NCI-H526 treated with DMSO at 0.1 percent for 48 hours (cell line): ENCODE measurements around the gene ACTR1B.
"Not testable (repeated sequence)": the region's sequence is repeated elsewhere in the genome, so short reads cannot be mapped to it uniquely, and the experiment has no call there.

Experiments
- DNase-seq: peaks from one replicate; lab custom pipeline; 2025; lab: John Stamatoyannopoulos, UW

The ACTR1B gene

DNA sequence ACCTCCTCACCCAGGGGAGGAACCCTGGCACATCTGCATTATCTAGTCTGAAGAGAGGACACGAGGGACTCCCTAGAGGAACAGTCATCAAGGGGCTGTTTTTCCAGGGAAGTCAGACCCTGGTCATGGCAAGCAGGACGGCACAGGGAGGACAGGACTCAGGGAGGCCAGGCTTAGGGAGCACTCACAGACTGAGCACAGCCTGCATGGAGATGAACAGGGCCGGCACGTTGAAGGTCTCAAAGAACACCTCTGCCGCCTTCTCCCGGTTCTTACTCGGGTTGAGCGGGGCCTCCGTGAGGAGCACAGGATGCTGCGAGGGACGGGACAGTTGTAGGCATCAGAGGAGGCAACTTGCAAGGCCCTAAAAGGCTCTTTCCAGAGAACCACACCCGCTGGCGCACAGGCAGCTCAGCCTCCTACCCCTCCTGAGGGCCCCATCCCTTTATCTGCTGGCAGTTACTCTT is 5.1 kb downstream of the ACTR1B start:
- DNase-seq = no peak

DNA sequence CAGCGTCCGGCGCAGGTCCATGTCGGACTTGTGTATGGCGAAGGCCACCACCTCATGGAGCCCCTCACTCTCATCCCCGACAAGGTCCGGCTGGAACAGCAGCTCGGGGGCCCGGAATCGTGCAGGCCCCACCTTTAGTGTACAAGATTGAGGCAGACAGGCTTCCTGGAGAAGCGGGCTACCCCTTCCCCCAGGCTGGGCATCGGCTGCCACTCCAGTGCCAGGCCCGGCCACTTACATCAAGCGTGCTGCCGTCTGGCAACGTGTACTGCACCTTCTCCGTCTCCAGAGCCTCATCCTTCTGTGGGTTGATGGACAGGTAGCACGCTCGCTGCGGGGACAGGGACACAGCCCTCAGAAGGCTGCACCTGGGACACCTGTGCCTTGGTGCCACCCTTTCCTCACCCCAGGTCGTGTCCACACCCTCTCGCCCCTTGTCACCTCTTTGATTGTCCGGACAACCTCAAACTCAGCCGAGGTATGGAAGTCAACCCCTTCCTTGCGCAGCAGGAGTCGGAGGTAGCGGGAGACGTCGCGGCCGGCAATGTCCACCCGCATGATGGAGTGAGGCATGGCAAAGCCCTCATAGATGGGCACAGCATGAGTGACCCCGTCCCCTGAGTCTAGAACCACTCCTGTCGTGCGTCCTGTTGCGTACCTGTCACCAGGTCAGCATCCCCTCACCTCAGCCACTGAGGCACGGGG is 5.7 kb downstream of the ACTR1B start:
- no peak for DNase-seq

DNA sequence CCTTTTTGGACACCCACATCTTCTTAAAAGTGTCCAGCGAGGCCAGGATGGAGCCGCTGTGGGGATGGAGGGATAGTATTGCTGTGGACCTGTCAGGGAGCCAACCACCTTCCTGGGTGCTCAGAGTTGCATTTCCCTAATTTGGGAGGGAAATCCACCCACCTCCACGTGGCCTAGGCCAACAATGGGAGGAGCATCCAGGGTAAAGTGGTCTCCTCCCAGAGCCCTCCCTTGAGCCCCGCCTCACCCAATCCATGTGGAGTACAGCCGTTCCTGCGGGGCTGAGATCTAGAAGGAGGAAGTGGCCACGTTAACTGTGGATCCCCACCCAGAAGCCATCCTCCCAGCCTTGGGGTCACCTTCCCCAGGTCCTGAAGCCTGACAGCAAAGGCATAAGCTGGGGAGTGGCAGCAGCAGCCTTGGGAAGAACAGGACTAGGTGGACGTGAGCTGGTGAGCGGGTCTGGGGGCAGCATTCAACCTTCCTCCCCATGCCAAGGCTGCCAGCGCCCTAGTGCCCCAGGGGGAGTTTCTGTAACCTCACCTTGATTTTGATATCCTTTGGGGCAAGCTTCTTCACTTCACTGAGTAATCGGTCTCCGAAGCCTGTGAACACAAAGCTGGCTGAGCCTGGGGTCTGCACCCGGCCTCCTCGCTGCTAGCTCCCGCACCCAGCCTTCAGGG is 6.8 kb downstream of the ACTR1B start:
- no peak for DNase-seq

DNA sequence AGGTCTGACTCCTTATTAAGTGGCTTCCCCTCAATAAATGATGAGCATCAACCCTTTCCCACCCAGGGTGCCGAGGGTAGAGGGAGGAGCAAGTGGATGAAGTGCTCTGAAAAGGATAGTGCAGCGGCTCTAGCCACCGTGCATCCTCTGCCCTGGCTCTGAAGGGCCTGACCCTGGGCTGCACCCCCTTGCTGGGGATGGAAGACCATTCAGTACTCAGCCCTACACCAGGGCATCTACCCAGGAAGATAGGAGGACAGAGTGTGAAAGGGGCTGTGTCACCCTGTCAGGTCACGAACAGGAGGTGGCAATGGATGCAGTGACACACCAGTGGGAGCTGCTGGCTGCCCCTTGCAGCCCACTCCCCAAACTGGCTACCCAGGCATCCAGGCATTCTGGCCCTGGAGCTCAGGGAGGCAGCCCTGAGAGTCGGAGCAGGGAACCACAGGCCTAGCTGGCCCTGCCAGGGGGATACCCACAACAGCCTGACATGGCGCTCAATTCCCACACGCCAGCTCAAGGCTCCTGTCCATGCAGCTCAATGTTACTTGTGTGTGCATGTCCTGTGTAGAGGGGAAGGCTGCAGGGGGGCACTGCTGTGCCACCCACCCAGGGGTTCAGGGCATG is 7.6 kb downstream of the ACTR1B start:
- DNase-seq = no peak

DNA sequence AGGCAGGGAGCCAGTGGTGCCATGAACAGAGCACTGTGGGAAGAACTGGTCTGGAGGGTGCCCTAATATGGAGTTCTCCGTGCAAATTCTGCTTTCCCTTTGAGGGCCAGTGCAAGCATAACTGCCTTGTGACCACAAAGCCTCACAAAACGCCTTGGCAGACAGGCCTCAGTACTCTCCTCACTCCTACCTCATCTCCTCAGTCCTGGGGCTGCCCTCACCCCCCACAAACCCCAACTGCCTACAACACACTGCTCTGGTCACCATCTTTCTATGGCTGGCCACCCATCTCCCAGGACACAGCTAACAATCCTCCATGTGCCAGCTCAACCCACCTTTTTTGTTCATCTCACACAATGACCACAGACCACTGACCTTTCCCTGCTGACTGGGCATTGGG is 9.1 kb downstream of the ACTR1B start:
- no peak for DNase-seq

DNA sequence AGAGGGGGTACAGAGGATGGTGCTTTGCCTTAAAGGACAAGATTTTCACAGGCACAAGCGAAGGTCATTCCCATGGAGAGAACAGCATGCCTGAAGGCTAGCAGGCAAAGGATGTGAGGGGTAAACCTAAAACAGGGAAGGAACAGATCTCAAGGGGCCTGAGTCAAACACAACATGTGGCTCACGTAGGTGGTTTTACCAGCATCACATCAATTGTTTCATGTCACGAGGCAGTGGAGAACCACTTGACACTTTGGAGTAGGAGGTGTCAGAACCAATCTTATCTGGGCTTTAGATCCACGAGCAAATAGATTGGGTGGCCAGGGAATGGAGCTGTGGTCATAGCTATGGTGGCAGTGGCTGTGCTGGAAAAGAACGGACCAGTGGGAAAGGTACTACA is 9.5 kb downstream of the ACTR1B start:
- no peak for DNase-seq

DNA sequence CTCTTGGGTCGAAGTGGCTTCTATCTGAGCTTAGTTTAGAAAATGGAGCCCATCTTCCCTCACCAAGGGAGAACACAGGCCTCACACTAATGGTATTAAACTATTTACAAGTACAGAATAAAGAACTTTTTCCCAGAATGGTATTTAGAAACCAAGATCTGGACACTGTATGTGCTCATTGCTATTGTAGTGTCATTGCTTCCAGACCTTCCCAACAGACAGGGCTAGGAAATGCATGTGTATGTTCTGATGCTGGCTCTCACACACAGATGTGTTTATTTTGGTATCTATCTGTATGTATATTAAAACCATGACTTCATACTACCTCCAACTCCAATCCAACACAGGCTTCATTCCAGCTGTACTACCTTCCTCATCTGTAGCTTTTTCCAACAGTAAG is 10.0 kb downstream of the ACTR1B start:
- no peak for DNase-seq

DNA sequence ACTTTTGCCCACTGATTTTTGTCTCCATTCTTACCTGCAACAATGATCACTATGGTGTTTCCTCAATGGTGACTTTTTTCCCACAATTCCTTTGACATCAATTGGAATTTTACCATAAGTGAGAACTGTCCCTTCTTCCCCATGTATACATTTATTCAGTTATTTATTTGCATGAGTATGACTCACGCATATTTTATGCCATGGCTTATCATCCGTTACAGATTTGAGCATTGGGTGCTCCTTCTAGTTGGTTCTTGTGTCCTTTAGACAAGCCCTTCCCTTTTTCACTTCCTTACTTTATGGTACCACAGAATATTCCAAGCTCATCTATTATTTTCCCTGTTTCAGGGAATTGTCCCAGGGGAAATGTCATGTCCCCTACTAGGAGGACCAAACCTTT is 10.4 kb downstream of the ACTR1B start:
- DNase-seq = no peak

DNA sequence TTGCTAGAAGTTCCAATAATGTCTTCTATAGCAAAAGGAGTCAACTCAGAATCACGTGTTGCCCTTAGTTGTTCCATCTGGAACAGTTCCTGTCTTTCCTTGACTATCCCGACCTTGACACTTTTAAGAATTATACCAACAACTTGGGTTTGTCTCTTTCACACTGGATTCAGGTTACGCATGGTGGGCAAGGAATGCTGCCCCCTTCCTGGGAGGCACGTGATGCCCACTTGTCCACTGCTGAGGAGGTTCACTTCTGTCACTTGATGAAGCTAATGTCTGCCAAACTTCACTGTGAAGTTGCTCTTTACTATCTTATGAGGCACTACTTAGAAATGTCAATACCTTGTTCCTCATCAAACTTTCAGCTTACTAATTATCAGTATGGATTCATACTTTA is 12.7 kb downstream of the ACTR1B start:
- no peak for DNase-seq

DNA sequence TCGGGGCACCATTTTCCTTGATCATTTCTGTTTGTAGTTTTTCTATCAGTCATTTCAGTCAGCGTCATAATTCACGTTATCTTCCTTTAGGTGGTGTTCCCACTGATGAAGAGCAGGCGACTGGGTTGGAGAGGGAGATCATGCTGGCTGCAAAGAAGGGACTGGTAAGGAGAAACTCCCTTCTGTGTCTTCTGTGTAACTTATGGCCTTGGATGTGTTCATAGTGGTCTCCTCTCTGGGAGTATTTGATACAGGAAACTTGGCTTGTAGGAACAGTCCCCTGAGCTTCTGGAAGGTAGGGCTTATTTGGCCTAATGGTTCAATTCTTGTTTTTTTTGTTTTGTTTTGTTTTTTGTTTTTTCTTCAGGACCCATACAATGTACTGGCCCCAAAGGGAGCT is 16.9 kb downstream of the ACTR1B start:
- DNase-seq = no peak

DNA sequence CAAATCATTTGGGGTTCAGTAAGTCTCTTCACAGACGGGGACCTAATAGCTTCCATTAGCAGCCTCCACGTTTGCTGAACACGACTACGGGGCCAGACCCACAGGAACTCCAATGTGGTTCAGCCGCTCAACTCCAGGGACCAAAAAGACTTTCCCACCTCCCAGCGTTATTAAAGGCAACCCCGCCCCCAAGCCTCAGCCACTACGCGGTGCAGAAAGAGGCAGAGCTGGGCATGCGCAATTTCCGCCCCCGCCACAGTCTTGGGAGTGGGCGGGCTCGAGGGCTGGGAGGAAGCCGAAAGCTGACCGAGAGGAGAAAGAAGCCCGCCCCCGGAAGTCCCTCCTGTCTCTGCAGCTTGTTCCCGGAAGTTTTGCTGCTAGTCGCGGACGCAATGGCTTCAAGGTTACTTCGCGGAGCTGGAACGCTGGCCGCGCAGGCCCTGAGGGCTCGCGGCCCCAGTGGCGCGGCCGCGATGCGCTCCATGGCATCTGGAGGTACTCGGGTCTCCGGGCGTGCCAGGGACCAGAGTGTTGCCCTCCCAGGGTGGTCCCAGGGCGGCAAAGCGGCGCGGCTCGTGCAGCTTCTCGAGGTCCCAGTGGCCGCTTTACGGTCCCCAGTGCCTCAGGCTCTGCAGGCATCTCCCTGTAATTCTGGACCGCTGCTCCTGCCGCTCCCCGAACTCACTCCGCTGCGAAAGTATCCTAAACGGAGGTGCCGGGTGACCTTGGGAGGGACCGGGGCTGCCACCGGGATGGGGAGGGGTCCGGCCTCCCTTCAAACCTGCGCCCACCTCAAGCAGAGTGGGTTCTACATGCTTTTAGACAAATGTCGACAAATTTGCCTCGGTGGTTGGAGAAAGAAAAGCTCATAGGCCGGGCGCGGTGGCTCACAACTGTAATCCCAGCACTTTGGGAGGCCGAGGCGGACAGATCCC is 17.9 kb downstream of the ACTR1B start, which contains the start of gene COX5B:
COX5B (plus strand) TSS at position 368 of the 935 bp plus-strand sequence; CDS start at position 393, 25 bp downstream.
- DNase-seq = peak; percentile 94

DNA sequence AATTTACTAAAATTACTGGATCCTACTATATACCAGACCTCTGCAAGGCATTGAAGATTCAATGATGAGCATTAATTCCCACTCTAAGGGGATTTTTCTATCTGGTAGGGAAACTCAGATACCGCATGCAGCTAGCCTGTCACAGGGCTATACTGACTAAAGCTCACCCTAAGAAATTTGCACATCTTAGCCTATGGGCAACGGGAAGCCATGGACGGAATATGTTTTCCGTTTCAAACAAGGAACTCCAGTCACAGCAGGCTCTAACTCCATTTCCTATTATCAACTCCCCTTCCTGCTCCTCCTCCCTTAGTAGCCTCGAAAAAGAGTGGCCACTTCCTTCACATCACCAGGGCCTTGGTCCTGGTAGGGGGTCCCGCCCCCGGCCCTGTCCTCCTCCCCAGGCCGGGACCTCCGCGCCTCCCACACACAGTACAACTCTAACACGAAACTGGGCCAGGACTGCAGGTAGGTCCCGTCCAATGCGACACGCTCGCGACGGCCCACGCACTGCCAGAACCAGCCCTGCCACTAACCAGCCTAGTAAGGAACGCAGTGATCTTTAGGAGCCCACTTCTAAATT is 18.6 kb downstream of the ACTR1B start:
- no peak for DNase-seq

DNA sequence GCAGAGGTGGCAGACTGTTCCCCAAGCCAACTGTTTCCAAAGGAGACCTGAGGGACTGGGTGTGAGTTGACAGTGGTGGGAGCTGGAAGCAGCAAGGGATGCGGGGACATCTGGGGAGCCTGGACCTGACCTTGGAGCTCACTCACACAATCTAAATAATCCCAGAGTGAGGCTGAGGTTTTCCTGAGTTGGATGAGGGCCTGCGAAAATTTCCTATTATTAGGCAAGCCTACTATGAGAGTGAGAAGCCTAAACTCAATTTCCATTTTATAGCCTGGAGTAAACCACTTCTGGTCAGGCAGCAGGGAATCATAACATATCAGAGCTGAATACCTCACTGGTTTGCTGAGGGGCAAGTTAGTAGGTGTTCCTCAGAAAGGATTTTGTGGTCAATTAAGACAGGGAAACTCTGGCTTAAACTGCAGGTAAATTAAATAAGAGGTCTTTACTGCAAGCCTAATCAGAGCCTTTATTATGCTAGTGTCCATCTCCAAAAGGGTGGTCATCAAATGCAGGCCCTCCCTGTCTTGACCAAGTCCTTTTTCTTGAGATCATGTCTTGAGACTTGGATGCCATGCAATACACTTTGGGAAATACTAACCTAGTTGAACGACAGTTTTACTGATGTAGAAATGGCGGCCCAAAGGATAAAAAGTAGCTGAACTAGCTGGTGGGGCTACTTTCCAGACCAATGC is 19.7 kb downstream of the ACTR1B start:
- DNase-seq = no peak

DNA sequence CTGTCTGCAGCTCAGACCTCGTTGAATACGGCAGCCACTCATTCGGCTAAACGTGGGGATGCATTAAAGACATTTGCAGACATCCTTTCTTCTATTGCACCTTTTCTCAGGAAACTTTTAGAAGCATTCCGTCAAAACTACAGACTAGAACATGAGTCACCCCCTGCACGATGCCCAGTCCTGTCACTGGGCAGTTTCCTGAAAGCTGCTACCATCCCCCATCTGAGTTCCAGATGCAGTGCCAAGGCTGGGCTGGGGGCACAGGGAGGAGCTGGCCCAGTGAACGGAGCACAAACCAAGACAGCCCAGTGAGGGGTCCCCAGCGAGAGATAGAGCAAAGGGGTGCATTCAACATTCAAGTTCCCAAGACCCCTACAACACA is 37.8 kb downstream of the ACTR1B start:
- not testable (repeated sequence) for DNase-seq

DNA sequence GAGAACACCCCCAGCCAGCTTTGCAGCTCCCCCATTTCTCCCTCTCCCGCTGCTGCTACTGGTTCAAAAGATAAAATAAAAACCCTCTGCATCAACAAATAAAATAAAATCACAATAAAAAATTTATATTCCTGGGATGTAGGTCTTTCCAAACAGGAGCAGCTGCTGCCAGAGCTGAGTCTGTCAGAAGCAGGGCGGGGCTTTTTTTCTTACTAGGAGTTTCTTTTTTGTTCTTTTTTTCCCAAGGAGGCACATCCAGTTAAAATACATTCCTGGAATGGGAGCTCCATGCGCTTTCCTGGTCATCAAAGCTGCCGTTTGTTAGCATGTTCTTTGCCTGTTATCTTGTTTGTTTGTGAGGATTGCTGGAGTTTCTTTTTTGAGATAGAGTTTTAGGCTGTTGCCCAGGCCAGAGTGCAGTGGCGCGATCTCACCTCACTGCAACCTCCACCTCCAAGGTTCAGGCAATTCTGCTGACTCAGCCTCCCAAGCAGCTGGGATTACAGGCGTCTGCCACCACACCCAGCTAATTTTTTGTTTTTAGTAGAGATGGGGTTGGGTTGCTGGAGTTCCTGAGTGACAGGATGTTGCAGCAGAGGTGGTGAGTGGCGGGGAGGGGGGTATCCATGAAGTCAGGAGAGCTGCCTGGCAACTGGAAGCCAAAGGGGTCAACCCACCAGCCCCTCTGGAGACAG is 38.3 kb downstream of the ACTR1B start:
- DNase-seq = not testable (repeated sequence)

DNA sequence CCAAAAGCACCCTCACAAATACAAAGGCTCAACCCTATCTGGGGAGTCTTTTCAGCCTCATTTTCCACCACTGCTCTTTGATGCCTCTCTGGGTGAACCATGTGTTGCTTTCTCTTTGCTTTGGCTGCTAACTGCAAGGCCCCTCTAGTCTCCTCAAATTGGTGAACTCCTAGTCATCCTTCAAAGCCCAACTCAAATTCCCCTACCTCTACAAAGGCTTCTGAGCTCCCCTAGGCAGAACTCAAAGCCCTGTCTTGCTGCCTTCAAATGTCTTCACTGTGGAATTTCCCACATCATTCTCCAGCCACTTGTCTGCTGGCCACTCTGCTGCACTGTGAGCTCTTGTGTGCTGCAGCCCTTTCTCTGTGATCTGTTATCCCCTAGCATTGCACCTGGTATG is 40.9 kb downstream of the ACTR1B start:
- DNase-seq = not testable (repeated sequence)

DNA sequence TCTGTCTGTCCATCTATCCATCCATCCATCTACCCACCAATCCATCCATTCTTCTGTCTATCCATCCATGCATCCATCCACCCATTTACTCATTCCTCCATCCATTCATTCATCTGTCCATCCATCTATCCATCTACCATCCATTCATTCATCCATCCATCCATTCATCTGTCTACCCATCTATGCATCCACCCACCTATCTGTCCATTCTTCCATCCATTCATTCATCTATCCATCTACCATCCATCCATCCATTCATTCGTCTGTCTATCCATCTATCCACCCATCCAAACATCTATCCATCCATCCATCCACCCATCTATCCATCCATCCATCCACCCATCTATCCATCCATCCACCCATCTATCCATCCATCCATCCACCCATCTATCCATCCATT is 43.4 kb downstream of the ACTR1B start:
- DNase-seq = not testable (repeated sequence)

DNA sequence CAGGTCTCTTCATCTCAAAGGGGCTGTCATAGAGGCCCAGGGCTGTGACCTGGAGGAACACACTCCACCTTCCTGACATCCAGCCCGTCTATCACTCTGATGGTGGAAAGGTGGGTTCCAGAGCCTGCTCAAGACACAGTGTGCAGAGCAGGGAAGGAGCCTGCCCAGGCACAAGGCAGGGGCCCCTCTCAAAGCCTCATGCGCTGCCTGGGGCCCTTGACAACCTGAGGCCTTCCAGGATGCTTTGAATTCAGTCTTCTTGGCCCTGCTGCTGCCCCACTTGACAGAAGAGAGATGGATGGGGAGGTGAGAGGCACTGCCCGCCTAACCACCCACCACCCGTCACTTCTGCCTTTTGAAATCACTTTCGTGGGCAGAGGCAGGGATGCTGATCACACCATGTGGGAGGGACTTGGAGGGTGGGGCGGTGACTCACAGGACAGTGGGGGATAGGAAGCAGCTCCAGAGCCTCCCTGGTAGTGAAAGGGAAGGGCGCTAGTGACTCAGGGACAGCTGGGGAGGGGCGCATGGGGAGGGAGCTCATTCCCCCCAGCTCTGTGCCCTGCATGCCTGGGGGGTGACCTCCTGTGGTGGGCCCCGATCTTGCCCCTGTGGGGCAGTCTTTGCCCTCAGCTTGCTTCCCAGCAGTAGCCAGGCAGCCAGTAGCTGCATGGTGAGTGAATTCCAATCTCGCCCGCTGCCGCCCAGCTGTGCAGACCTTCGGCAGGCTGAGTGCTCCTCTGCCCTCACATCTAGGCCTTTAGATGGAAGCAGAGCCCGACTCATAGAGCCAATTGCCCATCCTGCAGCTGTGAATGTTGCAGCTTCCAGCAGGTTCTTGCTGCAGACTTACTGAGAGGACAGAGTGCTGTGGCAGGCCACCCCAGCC is 44.7 kb downstream of the ACTR1B start:
- not testable (repeated sequence) for DNase-seq

DNA sequence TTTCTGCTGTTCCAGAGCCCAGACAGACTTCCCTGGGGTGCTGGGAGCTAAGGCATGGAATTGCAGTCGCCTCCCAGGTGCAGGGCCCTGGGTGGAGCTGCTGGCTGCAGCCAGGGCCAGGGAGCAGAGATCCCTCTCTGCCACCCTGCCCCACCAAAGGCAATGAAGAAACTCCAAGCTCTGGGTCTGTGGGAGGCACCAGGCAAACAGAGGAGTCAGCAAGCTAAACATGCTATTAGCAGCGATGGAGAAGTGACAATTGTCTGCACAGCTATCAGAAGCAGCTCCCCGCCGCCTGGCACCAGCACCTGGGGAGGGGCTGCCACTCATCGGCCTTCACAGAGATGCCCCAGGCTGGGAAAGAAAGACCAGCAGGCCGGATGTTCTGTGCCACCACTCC is 45.9 kb downstream of the ACTR1B start:
- no peak for DNase-seq
